ENCODE results near the gene UCHL5. TPM values are rescaled to one million over a fixed set of nuclear protein-coding genes. Genes with fewer than 3 reads are reported as not detected.
"Not testable (repeated sequence)": the region's sequence is repeated elsewhere in the genome, so short reads cannot be mapped to it uniquely, and the experiment has no call there.

The UCHL5 gene
- total RNA-seq, 1 experiment from 2014 or later: 43.5 TPM

- no peak for DNase-seq (ENCODE audit: low read depth)
Measured at GRCh38 chr1:193062698-193063463, 3.7 kb upstream of the UCHL5 start.

GRCh38 chr1:193060938-193061337, 1.8 kb upstream of the UCHL5 start:
- DNase-seq (ENCODE audit: low read depth): no peak

GRCh38 chr1:193060406-193060805, 1.2 kb upstream of the UCHL5 start:
- DNase-seq (ENCODE audit: low read depth): no peak

GRCh38 chr1:193060115-193060403, 899 bp upstream of the UCHL5 start:
- no peak for DNase-seq (ENCODE audit: low read depth)

- peak; percentile 60 for DNase-seq (ENCODE audit: low read depth)
Measured at GRCh38 chr1:193058529-193059281, 455 bp downstream of the UCHL5 start.

- DNase-seq (ENCODE audit: low read depth): no peak
Measured at GRCh38 chr1:193054169-193054675, 4.9 kb downstream of the UCHL5 start.

- peak; percentile 23 for DNase-seq (ENCODE audit: low read depth)
Measured at GRCh38 chr1:193048913-193049312, 10.2 kb downstream of the UCHL5 start.

DNA sequence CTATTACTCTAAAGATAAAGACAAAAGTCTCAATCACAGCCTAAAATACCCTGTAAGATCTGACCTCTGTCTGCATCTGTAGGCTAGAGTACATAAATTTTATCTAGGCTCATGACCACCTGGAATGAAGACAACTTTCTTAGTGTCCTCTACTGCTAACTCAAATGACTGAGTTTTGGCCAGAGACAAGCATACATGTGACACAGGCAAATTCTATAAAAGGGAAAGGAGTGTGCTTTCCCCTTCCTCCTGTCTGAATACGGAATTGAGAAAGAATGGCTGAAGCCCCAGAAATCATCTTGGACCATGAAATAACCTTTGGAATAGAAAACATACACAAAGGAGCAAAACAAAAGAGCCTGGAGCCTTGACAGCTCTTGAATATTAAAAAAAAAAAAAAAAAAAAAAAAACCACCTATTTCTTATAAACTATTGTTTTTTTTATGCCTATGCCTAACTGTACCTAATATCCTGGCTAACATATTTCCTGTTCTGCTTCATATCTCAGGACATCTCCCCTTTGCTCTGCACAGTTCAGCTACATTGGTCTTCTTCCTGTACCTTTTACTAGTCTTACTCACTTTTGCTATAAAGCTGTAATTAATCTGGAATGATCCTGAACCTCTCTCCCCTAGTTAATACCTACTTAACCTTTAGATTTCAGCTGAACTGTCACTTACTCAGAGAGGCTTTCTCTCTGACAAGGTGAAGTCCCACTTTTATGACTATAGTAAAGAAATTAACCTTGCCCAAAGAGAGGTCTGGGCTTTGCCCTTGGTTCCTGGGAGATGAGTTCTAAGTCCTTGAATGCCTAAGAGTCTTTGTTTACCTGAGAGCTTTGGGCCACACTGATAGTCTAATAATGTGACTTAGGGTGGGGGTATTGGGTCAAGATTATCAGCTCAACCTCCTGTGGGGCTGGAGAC, 16.1 kb downstream of the UCHL5 start:
- DNase-seq (ENCODE audit: low read depth): no peak

- no peak for DNase-seq (ENCODE audit: low read depth)
Measured at GRCh38 chr1:193040011-193040410, 19.1 kb downstream of the UCHL5 start.

DNA sequence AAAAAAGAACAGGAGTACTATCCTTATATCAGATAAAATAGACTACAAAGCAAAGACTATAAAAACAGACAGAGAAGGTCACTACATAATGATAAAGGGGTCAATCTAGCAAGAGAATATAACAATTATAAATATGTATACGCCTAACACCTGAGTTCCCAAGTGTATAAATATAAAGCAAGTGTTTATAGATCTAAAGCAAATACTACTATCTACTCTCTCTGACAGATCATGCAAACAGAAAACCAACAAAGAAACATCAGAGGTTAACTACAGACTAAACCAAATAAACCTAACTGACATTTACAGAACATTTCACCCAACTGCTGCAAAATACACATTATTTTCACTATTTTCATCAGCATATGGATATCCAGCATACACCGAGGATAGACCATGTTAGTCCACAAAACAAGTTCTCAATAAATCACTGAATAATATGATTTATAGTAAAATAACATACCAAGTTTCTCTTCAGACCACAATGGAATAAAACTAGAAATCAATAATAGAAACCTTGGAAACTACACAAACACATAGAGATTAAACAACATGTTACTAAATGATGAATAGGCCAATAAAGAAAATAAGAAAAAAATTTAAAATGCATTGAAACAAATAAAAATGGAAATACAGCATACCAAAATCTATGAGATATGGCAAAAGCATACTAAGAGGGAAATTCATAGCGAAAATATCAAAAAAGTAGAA, 22.7 kb downstream of the UCHL5 start:
- no peak for DNase-seq (ENCODE audit: low read depth)

DNA sequence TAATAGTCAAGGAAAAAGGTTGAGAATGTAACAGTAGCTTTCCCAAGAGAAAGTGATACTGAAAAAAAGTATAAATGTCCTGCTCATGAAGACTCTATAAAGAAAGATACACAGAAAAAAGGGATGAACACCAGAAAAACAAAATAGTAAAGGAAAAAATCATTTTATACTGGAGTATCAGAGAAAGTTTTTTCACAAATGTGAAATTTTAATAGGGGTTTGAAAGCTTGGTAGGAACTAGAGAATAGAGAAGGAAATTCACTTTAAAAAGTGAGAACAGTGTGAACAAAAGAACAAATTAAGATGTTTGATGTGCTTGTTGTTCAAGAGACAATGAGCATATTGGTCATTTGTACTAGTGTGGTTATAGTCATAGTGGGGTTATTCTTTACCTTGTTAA, 25.6 kb downstream of the UCHL5 start:
- no peak for DNase-seq (ENCODE audit: low read depth)

- not testable (repeated sequence) for DNase-seq (ENCODE audit: low read depth)
Measured at GRCh38 chr1:193032643-193033427, 26.3 kb downstream of the UCHL5 start.

- DNase-seq (ENCODE audit: low read depth): no peak
Measured at GRCh38 chr1:193031431-193031830, 27.7 kb downstream of the UCHL5 start.

- DNase-seq (ENCODE audit: low read depth): no peak
Measured at GRCh38 chr1:193030280-193030679, 28.9 kb downstream of the UCHL5 start.

DNA sequence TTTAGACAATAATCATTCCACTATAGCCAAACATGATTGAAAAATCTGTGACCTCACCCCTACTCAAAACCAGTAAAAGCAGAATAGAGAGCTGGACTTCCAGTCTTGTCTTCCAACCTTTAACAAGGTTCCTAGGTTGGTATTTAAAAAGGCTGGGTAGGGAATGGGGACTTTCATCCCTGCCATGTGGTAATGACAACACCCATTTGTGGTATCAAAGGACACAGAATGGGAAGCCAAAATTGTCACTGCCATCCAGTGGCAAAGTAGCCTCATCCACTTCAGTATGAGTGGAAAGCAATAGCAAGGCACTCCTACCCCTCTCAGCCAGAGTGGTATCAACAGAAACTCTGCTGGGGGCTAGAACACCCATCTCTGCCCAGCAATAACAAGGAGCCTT, 33.9 kb downstream of the UCHL5 start:
- no peak for DNase-seq (ENCODE audit: low read depth)

- DNase-seq (ENCODE audit: low read depth): peak; percentile 8
Measured at GRCh38 chr1:193019442-193020026, 39.6 kb downstream of the UCHL5 start.

DNA sequence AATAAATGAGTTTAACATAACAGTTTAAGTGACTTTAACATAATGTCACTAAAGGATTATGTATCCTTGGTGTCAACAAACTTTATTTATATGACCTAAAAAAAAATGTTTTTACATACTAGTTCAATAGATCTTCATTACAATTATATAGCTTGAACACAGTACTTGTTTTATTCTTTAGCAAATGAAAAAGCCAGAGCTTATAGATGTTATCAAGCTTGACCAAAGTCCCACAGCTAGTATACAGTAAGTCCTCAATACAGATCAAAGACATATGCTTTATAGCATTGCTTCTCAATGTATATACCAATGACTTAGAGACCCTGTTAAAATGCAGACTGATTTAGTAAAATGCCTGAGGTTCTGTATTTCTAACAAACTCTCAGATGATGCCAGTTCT, 42.4 kb downstream of the UCHL5 start:
- DNase-seq (ENCODE audit: low read depth): no peak

DNA sequence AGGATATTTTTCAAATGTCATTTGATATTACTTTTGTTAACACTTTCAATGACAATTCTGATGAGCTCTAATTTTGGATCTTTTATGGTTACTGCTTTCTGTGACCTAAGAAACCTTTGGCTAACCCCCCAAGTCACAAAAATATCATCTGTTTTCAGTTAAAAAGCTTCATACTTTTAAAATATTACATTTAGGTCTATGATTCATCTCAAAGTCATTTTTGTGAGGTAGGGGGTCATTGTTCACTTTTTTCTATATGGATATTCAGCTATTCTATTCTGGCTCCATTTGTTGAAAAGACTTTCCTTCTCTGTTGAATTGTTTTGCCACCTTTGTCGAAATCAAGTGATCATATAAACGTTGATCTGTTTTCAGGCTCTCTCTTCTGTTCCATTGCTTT, 44.8 kb downstream of the UCHL5 start:
- no peak for DNase-seq (ENCODE audit: low read depth)

DNA sequence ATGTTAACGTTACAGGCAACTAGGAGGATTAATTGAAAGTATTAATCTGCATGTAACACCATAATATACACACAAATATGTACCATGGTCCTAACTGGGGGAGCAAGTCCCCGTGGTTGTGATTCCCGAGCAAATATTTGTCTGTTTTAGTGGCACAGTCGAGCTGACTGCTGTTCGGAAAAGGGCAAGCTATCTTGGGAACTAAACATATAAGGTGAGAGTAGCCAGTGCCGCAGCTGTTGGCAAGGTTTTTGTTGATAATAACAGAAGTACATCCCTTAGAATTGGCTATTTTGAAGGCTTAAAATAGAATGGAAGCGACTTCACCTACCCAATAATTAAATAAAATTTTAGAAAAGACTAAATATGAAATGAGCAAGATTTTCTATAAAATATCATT, 45.5 kb downstream of the UCHL5 start:
- no peak for DNase-seq (ENCODE audit: low read depth)

- no peak for DNase-seq (ENCODE audit: low read depth)
Measured at GRCh38 chr1:193013005-193013404, 46.2 kb downstream of the UCHL5 start.

All from Daoy (cell line).